Epidermal melanocyte (primary cell): ENCODE results near the gene HOMER3.
"Not testable (repeated sequence)": the region's sequence is repeated elsewhere in the genome, so short reads cannot be mapped to it uniquely, and the experiment has no call there.

ENCODE experiments used
- DNase-seq: peaks from one replicate; pipeline ENCODE4 v3.0.0; 2011; ENCODE audit warnings: low spot score; ENCODE audit not compliant: insufficient read length

The HOMER3 gene

GRCh38 chr19:18924684-18925213 is 16.3 kb downstream of the HOMER3 start:
- no peak for DNase-seq

DNA sequence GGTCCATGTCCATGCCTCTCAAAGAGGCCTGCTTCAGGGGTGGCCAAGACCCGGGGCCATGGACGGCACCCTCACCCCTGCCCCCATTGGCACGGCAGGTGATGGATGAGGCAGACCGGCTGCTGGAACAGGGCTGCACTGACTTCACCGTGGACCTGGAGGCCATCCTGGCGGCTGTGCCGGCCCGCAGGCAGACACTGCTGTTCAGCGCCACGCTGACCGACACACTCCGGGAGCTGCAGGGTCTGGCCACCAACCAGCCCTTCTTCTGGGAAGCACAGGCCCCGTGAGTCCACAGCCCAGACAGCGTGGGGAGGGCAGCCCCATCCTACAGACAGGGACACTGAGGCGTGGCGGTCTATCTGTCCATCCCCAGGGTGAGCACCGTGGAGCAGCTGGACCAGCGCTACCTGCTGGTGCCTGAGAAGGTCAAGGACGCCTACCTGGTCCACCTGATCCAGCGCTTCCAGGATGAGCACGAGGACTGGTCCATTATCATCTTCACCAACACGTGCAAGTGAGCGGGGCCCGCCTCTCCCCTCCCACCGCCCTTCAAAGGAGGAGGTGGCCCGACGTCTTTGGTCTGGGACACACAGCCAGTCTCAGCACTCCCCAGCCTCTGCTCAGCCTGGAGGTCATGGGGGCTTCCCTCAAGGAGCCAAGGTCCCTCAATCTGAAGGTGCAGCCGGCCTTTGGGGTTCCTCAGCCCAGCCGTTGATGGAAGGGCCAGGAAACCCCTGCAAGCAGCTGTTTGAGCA is 18.6 kb downstream of the HOMER3 start:
- no peak for DNase-seq

GRCh38 chr19:18921593-18921992 is 19.4 kb downstream of the HOMER3 start:
- DNase-seq, result no peak

DNA sequence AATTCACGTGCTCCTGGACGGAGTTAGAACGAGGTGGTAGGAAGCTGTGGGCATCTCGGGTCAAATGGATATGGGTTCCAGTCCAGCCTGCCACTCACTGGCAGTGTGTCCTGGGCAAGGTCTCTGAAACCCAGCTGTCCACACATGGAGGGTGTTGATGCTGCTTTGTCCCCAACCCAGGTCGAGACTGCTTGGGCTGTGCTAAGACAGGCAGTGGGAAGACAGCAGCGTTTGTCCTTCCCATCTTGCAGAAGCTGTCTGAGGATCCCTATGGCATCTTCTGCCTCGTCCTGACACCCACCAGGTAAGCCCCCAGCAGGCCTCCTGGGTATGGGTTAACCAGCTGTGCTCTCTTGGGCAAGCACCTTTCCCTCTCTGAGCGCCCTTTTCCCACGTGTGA is 20.6 kb downstream of the HOMER3 start:
- no peak for DNase-seq

DNA sequence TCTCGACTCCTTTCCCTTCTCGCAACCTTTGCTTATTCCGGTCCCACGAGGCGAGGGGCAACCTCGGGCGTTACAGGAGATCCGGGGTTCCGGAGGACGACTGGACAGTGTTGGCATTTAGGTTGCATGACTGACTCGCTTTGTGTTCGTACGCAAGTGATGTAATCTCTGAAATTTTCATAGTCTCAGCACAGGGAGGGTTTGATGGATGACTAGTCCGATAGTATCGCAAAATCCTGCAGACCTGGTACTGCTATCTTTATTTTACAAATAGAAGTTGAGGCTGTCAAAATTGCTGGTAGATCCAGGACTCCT is 21.2 kb downstream of the HOMER3 start:
- no peak for DNase-seq

GRCh38 chr19:18919086-18919899 is 21.7 kb downstream of the HOMER3 start, which contains the start of the genes COPE and DDX49:
Gene COPE, minus strand, starts transcription at chr19:18919387. Its CDS starts 39 bp downstream, at chr19:18919348.
Gene DDX49, plus strand, starts transcription at chr19:18919715. Its CDS starts 27 bp downstream, at chr19:18919742.
- DNase-seq, result peak; percentile 100

- not testable (repeated sequence) for DNase-seq
Measured at GRCh38 chr19:18917593-18917992, 23.4 kb downstream of the HOMER3 start.

DNA sequence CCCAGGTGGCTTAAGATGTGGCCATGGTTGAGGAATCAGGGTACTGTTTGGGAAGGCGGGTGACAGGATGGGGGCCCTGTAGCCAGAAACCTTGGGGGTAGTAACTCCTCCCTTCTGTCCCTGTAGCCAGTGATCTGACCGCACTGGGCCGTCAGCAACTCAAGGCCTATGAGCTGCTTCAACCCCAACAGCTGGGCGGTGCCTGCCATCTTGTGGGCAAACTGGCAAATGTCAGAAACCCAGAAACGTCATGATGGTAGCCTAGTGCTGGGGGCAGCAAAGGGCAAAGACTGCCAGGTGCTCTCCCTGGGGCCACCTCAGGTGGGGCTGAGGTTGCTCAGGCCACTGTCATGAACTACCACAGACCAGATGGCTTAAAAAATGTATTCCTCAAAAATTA is 25.4 kb downstream of the HOMER3 start:
- DNase-seq, result no peak

DNA sequence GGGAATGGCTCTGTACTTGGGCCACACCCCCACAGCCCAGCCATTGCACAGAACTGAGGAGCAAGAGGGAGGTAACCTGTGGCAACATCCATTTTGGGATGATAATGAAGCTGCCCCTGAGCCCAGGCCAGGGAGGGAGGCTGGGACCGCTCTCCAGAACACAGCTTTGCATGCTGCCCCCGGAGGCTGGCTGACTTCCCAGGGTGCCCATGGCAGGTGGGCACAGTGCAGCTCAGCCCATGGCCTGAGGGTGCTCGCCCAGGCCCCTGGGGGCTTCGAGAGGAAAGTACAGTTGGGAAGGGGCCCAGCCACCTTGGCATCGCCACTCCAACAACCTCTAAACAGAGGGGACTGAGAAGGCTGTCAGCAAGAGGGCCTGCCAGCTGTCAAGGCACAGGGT is 27.6 kb downstream of the HOMER3 start:
- no peak for DNase-seq

- DNase-seq, result no peak
Measured at GRCh38 chr19:18912933-18913332, 28.1 kb downstream of the HOMER3 start.

GRCh38 chr19:18910801-18911436 is 30.1 kb downstream of the HOMER3 start:
- no peak for DNase-seq

DNA sequence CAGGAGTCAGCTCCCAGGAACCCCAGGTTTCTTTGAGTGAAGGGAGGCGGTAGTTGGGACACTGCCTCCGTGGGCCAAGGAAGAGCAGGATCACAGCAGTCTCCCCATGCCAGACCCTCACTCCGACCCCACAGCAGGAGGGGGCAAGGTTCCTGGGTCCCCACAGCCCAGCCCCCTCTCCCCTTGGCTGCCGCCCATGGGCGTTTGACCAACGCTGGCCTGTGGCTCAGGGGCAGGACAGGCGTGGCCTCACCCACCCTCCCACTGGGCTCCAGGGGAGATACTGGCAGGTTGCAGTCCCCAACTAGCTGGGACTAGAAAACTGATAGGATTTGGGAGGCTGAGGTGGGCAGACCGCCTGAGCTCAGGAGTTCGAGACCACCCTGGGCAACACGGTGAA is 31.0 kb downstream of the HOMER3 start:
- no peak for DNase-seq

DNA sequence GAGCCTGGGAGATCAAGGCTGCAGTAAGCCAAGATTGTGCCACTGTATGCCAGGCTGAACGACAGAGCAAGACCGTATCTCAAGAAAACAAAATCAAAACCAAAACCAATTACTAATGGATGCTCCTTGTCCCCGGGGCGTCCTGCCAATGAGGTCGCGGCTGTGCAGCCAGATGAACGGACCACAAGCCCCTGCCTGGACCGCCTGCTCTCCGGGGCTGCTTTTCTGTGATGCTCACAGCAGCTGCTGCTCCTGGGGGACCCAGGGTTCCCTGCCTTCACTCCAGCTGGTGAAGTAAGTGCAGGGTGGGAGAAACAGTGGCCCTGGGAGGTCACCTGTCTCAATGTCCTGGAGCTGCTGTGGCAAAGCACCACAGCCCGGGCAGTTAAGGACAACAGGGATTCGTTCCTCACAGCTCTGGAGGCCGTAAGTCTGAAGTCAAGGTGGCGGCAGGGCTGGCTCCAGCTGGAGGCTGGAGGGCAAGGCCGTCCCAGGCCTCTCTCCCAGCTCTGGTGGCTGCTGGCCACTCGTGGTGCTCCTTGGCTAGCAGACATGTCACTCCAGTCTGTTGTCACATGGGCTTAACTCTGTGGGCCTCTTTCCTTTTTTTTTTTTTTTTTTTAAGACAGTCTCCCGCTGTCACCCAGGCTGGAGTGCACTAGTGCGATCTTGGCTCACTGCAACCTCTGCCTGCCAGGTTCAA is 31.9 kb downstream of the HOMER3 start:
- DNase-seq, result no peak

DNA sequence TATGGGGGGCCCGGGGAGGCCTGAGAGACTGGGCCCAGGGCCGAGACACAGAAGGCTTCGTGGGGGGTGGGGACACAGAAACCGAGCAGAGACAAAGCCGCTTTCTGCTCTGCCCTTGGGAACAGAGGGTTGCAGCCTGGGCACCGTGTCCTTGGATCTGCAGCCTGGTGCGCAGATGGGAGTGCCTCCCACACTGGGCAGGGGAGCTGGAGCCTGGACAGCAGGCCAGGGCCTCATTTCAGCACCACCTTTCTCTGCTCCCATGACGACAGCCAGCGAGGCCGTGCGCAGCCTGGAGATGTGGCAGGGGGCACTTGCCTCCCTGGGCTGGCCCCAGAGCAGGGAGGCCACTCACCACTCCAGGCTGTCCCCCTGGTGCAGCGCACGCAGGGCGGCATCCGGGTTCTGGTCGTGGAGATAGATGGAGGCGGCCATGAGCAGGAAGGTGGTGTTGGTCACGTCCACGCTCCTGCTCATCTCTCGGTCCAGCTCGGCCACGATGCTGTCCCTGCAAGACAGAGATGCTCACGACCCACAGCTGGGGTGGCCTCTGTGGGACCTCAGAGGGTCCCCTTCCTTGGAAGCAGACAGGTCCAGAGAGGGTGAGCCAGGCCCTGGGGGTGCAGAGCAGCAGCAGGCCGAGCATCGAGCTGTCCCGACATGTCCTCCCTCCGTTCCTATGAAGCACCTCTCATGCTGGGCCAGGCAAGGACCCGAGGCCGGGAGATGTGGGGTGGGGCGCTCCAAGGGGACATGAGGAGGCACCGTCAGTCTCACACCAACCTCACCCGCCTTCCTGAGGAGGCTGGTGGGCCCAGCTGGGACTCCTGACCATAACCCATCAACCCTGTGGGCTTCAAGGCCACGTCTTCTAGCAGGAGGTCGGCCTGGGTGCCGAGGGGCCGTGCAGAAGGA is 34.2 kb downstream of the HOMER3 start:
- no peak for DNase-seq

GRCh38 chr19:18905513-18906236 is 35.3 kb downstream of the HOMER3 start:
- no peak for DNase-seq

GRCh38 chr19:18905058-18905456 is 36.0 kb downstream of the HOMER3 start:
- DNase-seq, result no peak

- DNase-seq, result no peak
Measured at GRCh38 chr19:18904334-18905057, 36.5 kb downstream of the HOMER3 start.

- DNase-seq, result no peak
Measured at GRCh38 chr19:18903156-18904037, 37.6 kb downstream of the HOMER3 start.
